Measurements from ENCODE around the gene SAC3D1. TPM values are rescaled to one million over a fixed set of nuclear protein-coding genes. Genes with fewer than 3 reads are reported as not detected.
"Not testable (repeated sequence)": the region's sequence is repeated elsewhere in the genome, so short reads cannot be mapped to it uniquely, and the experiment has no call there.

Gene SAC3D1
- 10.6 TPM for polyA plus RNA-seq (2013, experiment 1 of 4)
- polyA plus RNA-seq (2013, experiment 2 of 4) = 9.8 TPM
- 13.7 TPM for polyA plus RNA-seq (2013, experiment 3 of 4)
- 14.5 TPM for polyA plus RNA-seq (2013, experiment 4 of 4)

GRCh38 chr11:65040847-65041622 is at the start of gene SAC3D1:
SAC3D1 (plus strand) TSS chr11:65041210; CDS start chr11:65041293, 83 bp downstream.
- Histone ChIP-seq H3K4me3 (ENCODE audit: insufficient read depth, low read depth, low read length) (peak within 1 kb of the TSS; percentile 85), H3K36me3 (ENCODE audit: control insufficient read depth, insufficient read depth, low read length) (peaks cover 7% of the 10 kb centered on the region)
- 0% methylated on average over 91 of the region's 91 CpGs for WGBS, 2 experiments

GRCh38 chr11:64994318-64994717 is 46.7 kb upstream of the SAC3D1 start:
- H3K9me3 ChIP-seq (ENCODE audit: control insufficient read depth, low read length) = no peaks in the 10 kb centered on the region
- H3K4me1 ChIP-seq (ENCODE audit: control insufficient read depth, insufficient read depth, low read length) = no peaks in the 10 kb centered on the region
- 90% methylated on average over 7 of the region's 7 CpGs for WGBS, 2 experiments
- H3K36me3 ChIP-seq (ENCODE audit: control insufficient read depth, insufficient read depth, low read length) = no peaks in the 10 kb centered on the region
- H3K27ac ChIP-seq (ENCODE audit: insufficient read depth, low read depth, low read length, poor library complexity, severe bottlenecking) = no peak overlapping the region
- no peaks in the 10 kb centered on the region for H3K27me3 ChIP-seq (ENCODE audit: control insufficient read depth, insufficient read depth, low read length, poor library complexity, severe bottlenecking)
- no peak overlapping the region for H3K4me3 ChIP-seq (ENCODE audit: insufficient read depth, low read depth, low read length)

More at GRCh38 chr11:65040847-65041622, at the start of gene SAC3D1:
- no peaks in the 10 kb centered on the region for H3K4me1 ChIP-seq (ENCODE audit: control insufficient read depth, insufficient read depth, low read length)
- H3K9me3 ChIP-seq (ENCODE audit: control insufficient read depth, low read length) = no peaks in the 10 kb centered on the region
- no peaks in the 10 kb centered on the region for H3K27me3 ChIP-seq (ENCODE audit: control insufficient read depth, insufficient read depth, low read length, poor library complexity, severe bottlenecking)
- peak within 1 kb of the TSS; percentile 88 for H3K27ac ChIP-seq (ENCODE audit: insufficient read depth, low read depth, low read length, poor library complexity, severe bottlenecking)

- Histone ChIP-seq H3K4me3 (ENCODE audit: insufficient read depth, low read depth, low read length) (no peak overlapping the region), H3K27ac (ENCODE audit: insufficient read depth, low read depth, low read length, poor library complexity, severe bottlenecking) (no peak overlapping the region)
Measured at GRCh38 chr11:64996327-64996709, 44.7 kb upstream of the SAC3D1 start.

GRCh38 chr11:64996710-64997380 is 44.2 kb upstream of the SAC3D1 start, which contains the start of gene BATF2:
BATF2 (minus strand) TSS chr11:64996971; CDS start chr11:64996914, 57 bp downstream.
- no peaks in the 10 kb centered on the region for H3K27me3 ChIP-seq (ENCODE audit: control insufficient read depth, insufficient read depth, low read length, poor library complexity, severe bottlenecking)
- no peaks in the 10 kb centered on the region for H3K4me1 ChIP-seq (ENCODE audit: control insufficient read depth, insufficient read depth, low read length)
- no peaks in the 10 kb centered on the region for H3K36me3 ChIP-seq (ENCODE audit: control insufficient read depth, insufficient read depth, low read length)
- 31% methylated on average over 9 of the region's 9 CpGs for whole genome bisulfite sequencing, 2 experiments
- no peak within 1 kb of the TSS for H3K27ac ChIP-seq (ENCODE audit: insufficient read depth, low read depth, low read length, poor library complexity, severe bottlenecking)
- H3K9me3 ChIP-seq (ENCODE audit: control insufficient read depth, low read length) = no peaks in the 10 kb centered on the region
- H3K4me3 ChIP-seq (ENCODE audit: insufficient read depth, low read depth, low read length) = no peak within 1 kb of the TSS

More at GRCh38 chr11:64996327-64996709, 44.7 kb upstream of the SAC3D1 start:
- H3K9me3 ChIP-seq (ENCODE audit: control insufficient read depth, low read length) = no peaks in the 10 kb centered on the region
- H3K36me3 ChIP-seq (ENCODE audit: control insufficient read depth, insufficient read depth, low read length) = no peaks in the 10 kb centered on the region
- WGBS, 2 experiments = 79 to 82% methylated on average over 11 of the region's 11 CpGs
- H3K27me3 ChIP-seq (ENCODE audit: control insufficient read depth, insufficient read depth, low read length, poor library complexity, severe bottlenecking) = no peaks in the 10 kb centered on the region
- no peaks in the 10 kb centered on the region for H3K4me1 ChIP-seq (ENCODE audit: control insufficient read depth, insufficient read depth, low read length)

- Histone ChIP-seq H3K27me3 (ENCODE audit: control insufficient read depth, insufficient read depth, low read length, poor library complexity, severe bottlenecking) (no peaks in the 10 kb centered on the region), H3K4me1 (ENCODE audit: control insufficient read depth, insufficient read depth, low read length) (no peaks in the 10 kb centered on the region), H3K36me3 (ENCODE audit: control insufficient read depth, insufficient read depth, low read length) (no peaks in the 10 kb centered on the region), H3K27ac (ENCODE audit: insufficient read depth, low read depth, low read length, poor library complexity, severe bottlenecking) (no peak overlapping the region), H3K4me3 (ENCODE audit: insufficient read depth, low read depth, low read length) (no peak overlapping the region), H3K9me3 (ENCODE audit: control insufficient read depth, low read length) (no peaks in the 10 kb centered on the region)
- 91 to 94% methylated on average over 1 of the region's 1 CpG for WGBS, 2 experiments
Measured at GRCh38 chr11:64998141-64998540, 42.9 kb upstream of the SAC3D1 start.

GRCh38 chr11:64998690-64999431 is 42.1 kb upstream of the SAC3D1 start:
- no peaks in the 10 kb centered on the region for H3K4me1 ChIP-seq (ENCODE audit: control insufficient read depth, insufficient read depth, low read length)
- no peaks in the 10 kb centered on the region for H3K27me3 ChIP-seq (ENCODE audit: control insufficient read depth, insufficient read depth, low read length, poor library complexity, severe bottlenecking)
- H3K27ac ChIP-seq (ENCODE audit: insufficient read depth, low read depth, low read length, poor library complexity, severe bottlenecking) = no peak overlapping the region
- H3K9me3 ChIP-seq (ENCODE audit: control insufficient read depth, low read length) = no peaks in the 10 kb centered on the region
- no peak overlapping the region for H3K4me3 ChIP-seq (ENCODE audit: insufficient read depth, low read depth, low read length)
- no peaks in the 10 kb centered on the region for H3K36me3 ChIP-seq (ENCODE audit: control insufficient read depth, insufficient read depth, low read length)
- 86 to 88% methylated on average over 9 of the region's 9 CpGs for WGBS, 2 experiments

GRCh38 chr11:64999478-64999877 is 41.5 kb upstream of the SAC3D1 start:
- Histone ChIP-seq H3K27me3 (ENCODE audit: control insufficient read depth, insufficient read depth, low read length, poor library complexity, severe bottlenecking) (no peaks in the 10 kb centered on the region), H3K27ac (ENCODE audit: insufficient read depth, low read depth, low read length, poor library complexity, severe bottlenecking) (no peak overlapping the region), H3K9me3 (ENCODE audit: control insufficient read depth, low read length) (no peaks in the 10 kb centered on the region), H3K4me3 (ENCODE audit: insufficient read depth, low read depth, low read length) (no peak overlapping the region), H3K4me1 (ENCODE audit: control insufficient read depth, insufficient read depth, low read length) (no peaks in the 10 kb centered on the region), H3K36me3 (ENCODE audit: control insufficient read depth, insufficient read depth, low read length) (no peaks in the 10 kb centered on the region)
- WGBS, 2 experiments = 89 to 95% methylated on average over 1 of the region's 1 CpG

GRCh38 chr11:65002706-65003105 is 38.3 kb upstream of the SAC3D1 start:
- Histone ChIP-seq H3K36me3 (ENCODE audit: control insufficient read depth, insufficient read depth, low read length) (no peaks in the 10 kb centered on the region), H3K27ac (ENCODE audit: insufficient read depth, low read depth, low read length, poor library complexity, severe bottlenecking) (no peak overlapping the region), H3K4me3 (ENCODE audit: insufficient read depth, low read depth, low read length) (no peak overlapping the region), H3K4me1 (ENCODE audit: control insufficient read depth, insufficient read depth, low read length) (no peaks in the 10 kb centered on the region), H3K9me3 (ENCODE audit: control insufficient read depth, low read length) (no peaks in the 10 kb centered on the region), H3K27me3 (ENCODE audit: control insufficient read depth, insufficient read depth, low read length, poor library complexity, severe bottlenecking) (no peaks in the 10 kb centered on the region)
- WGBS, 2 experiments = 88 to 89% methylated on average over 5 of the region's 5 CpGs

GRCh38 chr11:65003282-65003681 is 37.7 kb upstream of the SAC3D1 start:
- Histone ChIP-seq H3K4me1 (ENCODE audit: control insufficient read depth, insufficient read depth, low read length) (no peaks in the 10 kb centered on the region), H3K9me3 (ENCODE audit: control insufficient read depth, low read length) (no peaks in the 10 kb centered on the region), H3K27ac (ENCODE audit: insufficient read depth, low read depth, low read length, poor library complexity, severe bottlenecking) (no peak overlapping the region), H3K36me3 (ENCODE audit: control insufficient read depth, insufficient read depth, low read length) (no peaks in the 10 kb centered on the region), H3K4me3 (ENCODE audit: insufficient read depth, low read depth, low read length) (no peak overlapping the region), H3K27me3 (ENCODE audit: control insufficient read depth, insufficient read depth, low read length, poor library complexity, severe bottlenecking) (no peaks in the 10 kb centered on the region)
- 65 to 69% methylated on average over 7 of the region's 7 CpGs for WGBS, 2 experiments

- H3K4me1 ChIP-seq (ENCODE audit: control insufficient read depth, insufficient read depth, low read length); H3K36me3 ChIP-seq (ENCODE audit: control insufficient read depth, insufficient read depth, low read length); H3K27me3 ChIP-seq (ENCODE audit: control insufficient read depth, insufficient read depth, low read length, poor library complexity, severe bottlenecking); H3K9me3 ChIP-seq (ENCODE audit: control insufficient read depth, low read length); H3K4me3 ChIP-seq (ENCODE audit: insufficient read depth, low read depth, low read length); H3K27ac ChIP-seq (ENCODE audit: insufficient read depth, low read depth, low read length, poor library complexity, severe bottlenecking): not testable (repeated sequence)
- WGBS, 2 experiments = 68 to 77% methylated on average over 3 of the region's 3 CpGs
Measured at GRCh38 chr11:65003968-65004367, 37.0 kb upstream of the SAC3D1 start.

All from ectodermal cell (in vitro differentiated cells).